ENCODE data around the gene KLF16. TPM values are rescaled to one million over a fixed set of nuclear protein-coding genes. Genes with fewer than 3 reads are reported as not detected.
A peak's percentile ranks its signal among the peaks of the same experiment; 100 is the strongest.

The KLF16 gene
- total RNA-seq, 4 donors from 2014 or later, result 4.6 to 8.4 (median 7.0) TPM

GRCh38 chr19:1845642-1846041 is 17.7 kb downstream of the KLF16 start:
- no peak for DNase-seq (ENCODE audit: low spot score in 2 of 2)
- 71 to 82% methylated on average over 6 to 9 of the region's 11 CpGs for WGBS, 2 donors
- no peaks in the 10 kb centered on the region for H3K9me3 ChIP-seq
- peaks cover 6 to 75% (median 42%) of the 10 kb centered on the region in 4 donors for H3K4me1 ChIP-seq
- no peak overlapping the region for H3K27ac ChIP-seq
- no peak overlapping the region for H3K4me3 ChIP-seq
- H3K36me3 ChIP-seq, result peaks cover 0 to 18% (median 0%) of the 10 kb centered on the region in 3 donors
- no peaks in the 10 kb centered on the region for H3K27me3 ChIP-seq
- TF ChIP-seq POLR2A (IDR thresholded peaks at IDR 0.05) (no peak), CTCF (IDR thresholded peaks at IDR 0.05) (no peak), EP300 (IDR thresholded peaks at IDR 0.05) (no peak)

GRCh38 chr19:1845125-1845515 is 18.3 kb downstream of the KLF16 start:
- H3K9me3 ChIP-seq, result no peaks in the 10 kb centered on the region
- no peak for DNase-seq (ENCODE audit: low spot score in 2 of 2)
- peaks cover 0 to 19% (median 0%) of the 10 kb centered on the region in 3 donors for H3K36me3 ChIP-seq
- 83 to 85% methylated on average over 14 to 16 of the region's 16 CpGs for WGBS, 2 donors
- no peak overlapping the region for H3K27ac ChIP-seq
- TF ChIP-seq EP300 (IDR thresholded peaks at IDR 0.05), result no peak
- TF ChIP-seq POLR2A (IDR thresholded peaks at IDR 0.05), result no peak
- no peak for TF ChIP-seq CTCF (IDR thresholded peaks at IDR 0.05)
- H3K4me1 ChIP-seq, result peaks cover 6 to 80% (median 45%) of the 10 kb centered on the region in 4 donors
- H3K27me3 ChIP-seq, result no peaks in the 10 kb centered on the region
- no peak overlapping the region for H3K4me3 ChIP-seq

- Histone ChIP-seq H3K36me3 (peaks cover 0 to 24% (median 0%) of the 10 kb centered on the region in 3 donors), H3K27ac (peak overlapping the region in 1 of 4 donors; percentile 2), H3K4me3 (no peak overlapping the region), H3K9me3 (no peaks in the 10 kb centered on the region), H3K4me1 (peaks cover 6 to 85% (median 47%) of the 10 kb centered on the region in 4 donors), H3K27me3 (no peaks in the 10 kb centered on the region)
- TF ChIP-seq EP300 (IDR thresholded peaks at IDR 0.05), result no peak
- no peak for TF ChIP-seq POLR2A (IDR thresholded peaks at IDR 0.05)
- TF ChIP-seq CTCF (IDR thresholded peaks at IDR 0.05), result no peak
- WGBS, 2 donors, result 78 to 80% methylated on average over 6 of the region's 19 CpGs
- no peak for DNase-seq (ENCODE audit: low spot score in 2 of 2)
These were observed 18.8 kb downstream of the KLF16 start for GRCh38 chr19:1844513-1845124.

GRCh38 chr19:1843646-1844394 is 19.6 kb downstream of the KLF16 start:
- WGBS, 2 donors, result 65 to 79% methylated on average over 19 to 25 of the region's 25 CpGs
- Histone ChIP-seq H3K4me3 (no peak overlapping the region), H3K27ac (peak overlapping the region in 1 of 4 donors; percentile 2), H3K4me1 (peaks cover 6 to 89% (median 47%) of the 10 kb centered on the region in 4 donors), H3K36me3 (peaks cover 0 to 30% (median 0%) of the 10 kb centered on the region in 3 donors), H3K27me3 (no peaks in the 10 kb centered on the region), H3K9me3 (no peaks in the 10 kb centered on the region)
- no peak for TF ChIP-seq EP300 (IDR thresholded peaks at IDR 0.05)
- no peak for TF ChIP-seq CTCF (IDR thresholded peaks at IDR 0.05)
- no peak for TF ChIP-seq POLR2A (IDR thresholded peaks at IDR 0.05)
- no peak for DNase-seq (ENCODE audit: low spot score in 2 of 2)

GRCh38 chr19:1843116-1843515 is 20.3 kb downstream of the KLF16 start:
- peaks cover 6 to 95% (median 47%) of the 10 kb centered on the region in 4 donors for H3K4me1 ChIP-seq
- TF ChIP-seq EP300 (IDR thresholded peaks at IDR 0.05) (no peak), CTCF (IDR thresholded peaks at IDR 0.05) (no peak), POLR2A (IDR thresholded peaks at IDR 0.05) (no peak)

More at GRCh38 chr19:1843116-1843515, 20.3 kb downstream of the KLF16 start:
- H3K9me3 ChIP-seq, result no peaks in the 10 kb centered on the region
- H3K27ac ChIP-seq, result no peak overlapping the region
- H3K27me3 ChIP-seq, result no peaks in the 10 kb centered on the region
- H3K36me3 ChIP-seq, result peaks cover 0 to 37% (median 0%) of the 10 kb centered on the region in 3 donors
- DNase-seq (ENCODE audit: low spot score in 2 of 2), result no peak
- WGBS, 2 donors, result 65 to 81% methylated on average over 14 of the region's 22 CpGs
- no peak overlapping the region for H3K4me3 ChIP-seq

Measured in tibial nerve (tissue), 4 donors.